ENCODE data around the gene ERGIC1.
"Not testable (repeated sequence)": the region's sequence is repeated elsewhere in the genome, so short reads cannot be mapped to it uniquely, and the experiment has no call there.

The ERGIC1 gene

DNA sequence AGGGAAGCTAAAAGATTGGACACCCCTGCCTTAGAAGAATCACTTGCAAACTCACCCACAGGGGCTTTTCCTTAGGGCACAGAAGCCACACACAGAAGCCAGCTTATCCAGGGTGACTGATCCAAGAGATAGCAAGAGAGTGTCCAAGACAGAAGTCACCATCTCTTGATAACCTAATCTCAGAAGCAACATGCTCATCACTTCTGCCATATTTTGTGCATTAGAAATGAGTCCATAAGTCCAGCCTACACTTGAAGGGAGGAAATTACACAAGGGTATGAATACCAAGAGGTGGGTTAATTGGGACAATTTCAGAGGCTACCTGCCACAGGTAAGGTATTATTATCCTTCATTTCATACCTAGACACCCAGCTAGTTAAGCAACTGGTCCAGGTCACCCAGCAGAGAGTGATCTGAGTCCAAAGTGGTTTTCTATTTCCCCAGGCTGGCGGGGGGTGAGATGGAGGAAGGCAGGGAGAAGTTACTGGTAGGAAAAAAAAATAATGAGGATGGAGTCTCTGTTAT, 3.7 kb upstream of the ERGIC1 start:
- DNase-seq: no peak

DNA sequence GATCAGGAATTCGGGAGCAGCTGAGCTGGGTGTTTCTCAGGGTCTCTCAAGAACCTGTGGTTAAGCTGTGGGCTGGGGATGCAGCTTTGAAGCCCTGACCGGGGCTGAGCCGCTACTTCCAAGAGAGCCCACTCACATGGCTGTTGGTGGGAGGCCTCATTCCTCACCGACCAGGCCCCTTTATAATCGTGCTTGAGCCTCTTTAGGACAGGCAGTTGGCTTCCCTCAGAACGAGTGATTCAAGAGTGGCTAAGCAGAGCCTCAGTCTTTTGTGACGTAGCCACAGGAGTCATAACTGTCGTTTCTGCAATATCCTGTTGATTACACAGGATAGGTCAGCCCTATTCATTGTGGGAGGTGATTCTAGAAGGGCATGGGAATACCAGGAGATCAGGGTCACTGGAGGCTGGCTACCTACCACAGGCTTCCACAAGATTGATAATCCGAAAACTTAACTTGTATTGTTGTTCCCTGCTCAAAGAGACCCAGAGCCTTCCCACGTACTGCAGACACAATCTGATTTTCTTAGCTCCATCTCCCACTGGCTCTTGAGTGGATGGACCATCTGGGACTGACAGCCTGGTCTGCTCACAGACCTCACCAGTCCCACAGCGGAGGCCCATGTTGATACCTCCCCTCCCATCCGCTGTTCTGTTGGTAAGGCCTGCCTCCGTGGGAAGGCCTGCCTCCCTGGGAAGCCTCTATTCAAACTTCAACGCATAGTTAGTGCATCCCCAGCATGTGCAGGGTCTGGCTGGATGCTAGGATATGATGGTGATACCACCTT, 3.0 kb upstream of the ERGIC1 start:
- DNase-seq: no peak

DNA sequence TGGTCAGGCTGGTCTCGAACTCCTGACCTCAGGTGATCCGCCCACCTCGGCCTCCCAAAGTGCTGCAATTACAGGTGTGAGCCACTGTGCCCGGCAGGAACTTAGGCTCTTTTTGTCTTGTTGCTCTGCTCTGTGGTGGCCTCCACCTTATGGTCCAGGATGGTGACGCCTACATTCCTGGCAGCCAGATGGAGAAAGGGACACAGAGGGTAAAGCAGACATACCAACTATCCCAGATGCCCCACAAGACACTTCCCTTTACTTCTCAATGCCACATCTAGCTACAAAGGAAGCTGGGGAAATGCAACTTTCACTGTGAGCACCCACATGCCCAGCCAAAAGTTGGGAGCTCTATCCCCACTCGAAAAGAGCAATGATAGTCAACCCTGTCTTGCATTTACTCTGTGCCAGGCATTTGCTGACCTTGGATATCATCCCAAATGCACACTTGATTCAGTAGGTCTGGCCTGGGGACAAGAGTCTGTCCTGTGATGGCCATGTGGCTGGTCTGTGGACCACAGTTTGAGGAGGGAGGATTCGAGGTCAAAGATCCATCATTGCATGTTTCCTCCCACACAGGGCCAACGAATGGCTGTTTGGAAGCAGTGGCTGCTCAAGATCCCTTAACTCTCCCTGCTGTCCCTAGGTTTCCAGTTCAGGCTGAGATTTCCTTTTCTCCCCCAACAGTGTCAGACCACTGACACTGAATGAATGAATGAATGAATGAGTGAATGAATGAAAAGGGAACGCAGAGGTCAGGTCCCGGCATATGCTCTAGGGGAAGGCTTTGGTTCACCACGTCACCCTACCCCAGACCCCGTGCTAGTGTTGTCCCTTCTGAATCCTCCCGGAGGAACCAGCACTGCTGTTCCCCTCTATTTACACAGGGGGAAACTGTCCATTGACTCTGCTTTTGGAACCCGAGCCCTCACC, 1.4 kb upstream of the ERGIC1 start:
- DNase-seq: no peak

DNA sequence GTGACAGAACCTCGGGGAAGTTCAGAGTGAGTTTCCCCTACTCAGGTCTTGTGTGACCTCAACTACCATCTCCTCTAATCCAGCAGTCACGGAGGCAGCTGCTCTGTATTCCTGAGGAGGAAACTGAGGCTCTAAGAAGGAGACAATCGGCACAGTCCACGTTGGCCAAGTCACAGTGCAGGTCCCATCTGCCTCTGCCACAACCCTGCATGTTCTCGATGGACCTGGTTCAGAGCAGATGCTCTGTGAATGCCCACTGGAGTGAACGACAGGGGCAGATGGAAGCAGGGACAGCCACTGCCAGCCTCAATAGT, 722 bp upstream of the ERGIC1 start:
- DNase-seq: no peak

DNA sequence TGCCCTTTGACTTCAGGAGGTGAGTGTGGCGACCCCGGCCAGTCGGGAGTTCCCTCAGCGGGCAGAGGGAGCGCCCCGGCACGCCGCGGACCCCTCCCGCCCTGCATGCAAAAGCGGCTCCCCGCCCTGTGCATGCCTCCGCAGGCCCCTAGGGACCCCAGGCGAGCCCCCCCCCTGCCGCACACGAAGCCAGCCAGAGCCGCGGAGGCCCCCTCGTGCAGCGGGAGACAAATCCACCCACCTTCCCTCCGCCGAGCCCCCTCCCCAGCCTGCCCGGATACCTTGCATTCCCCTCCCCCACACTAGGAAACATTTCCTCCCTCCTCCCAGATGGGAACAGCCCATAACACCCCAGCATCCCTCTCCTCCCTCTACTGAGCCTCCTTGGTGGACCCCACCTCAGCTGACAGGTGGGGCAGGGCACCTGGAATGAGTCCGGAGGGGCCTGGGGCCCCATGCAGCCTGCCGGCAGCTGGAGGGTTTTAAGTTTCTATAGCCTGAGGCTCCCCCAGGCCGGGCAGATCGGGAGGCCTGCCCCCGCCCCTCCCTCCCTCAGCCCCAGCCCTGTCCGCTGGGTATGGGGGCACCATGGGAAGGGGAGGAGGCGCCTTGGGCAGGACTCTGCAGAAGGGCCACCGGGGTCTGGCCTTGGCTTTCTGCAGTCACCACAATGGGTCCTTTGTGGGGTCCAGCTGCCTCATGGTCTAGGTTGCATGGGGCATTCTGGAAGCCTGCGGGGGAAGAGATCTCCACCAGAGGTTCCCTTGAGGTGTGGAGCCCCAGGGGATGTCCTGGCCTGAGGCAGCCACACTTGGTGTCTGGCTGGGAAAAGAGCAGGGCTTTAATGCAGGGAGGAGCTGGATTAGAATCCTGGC, 601 bp downstream of the ERGIC1 start:
- no peak for DNase-seq

DNA sequence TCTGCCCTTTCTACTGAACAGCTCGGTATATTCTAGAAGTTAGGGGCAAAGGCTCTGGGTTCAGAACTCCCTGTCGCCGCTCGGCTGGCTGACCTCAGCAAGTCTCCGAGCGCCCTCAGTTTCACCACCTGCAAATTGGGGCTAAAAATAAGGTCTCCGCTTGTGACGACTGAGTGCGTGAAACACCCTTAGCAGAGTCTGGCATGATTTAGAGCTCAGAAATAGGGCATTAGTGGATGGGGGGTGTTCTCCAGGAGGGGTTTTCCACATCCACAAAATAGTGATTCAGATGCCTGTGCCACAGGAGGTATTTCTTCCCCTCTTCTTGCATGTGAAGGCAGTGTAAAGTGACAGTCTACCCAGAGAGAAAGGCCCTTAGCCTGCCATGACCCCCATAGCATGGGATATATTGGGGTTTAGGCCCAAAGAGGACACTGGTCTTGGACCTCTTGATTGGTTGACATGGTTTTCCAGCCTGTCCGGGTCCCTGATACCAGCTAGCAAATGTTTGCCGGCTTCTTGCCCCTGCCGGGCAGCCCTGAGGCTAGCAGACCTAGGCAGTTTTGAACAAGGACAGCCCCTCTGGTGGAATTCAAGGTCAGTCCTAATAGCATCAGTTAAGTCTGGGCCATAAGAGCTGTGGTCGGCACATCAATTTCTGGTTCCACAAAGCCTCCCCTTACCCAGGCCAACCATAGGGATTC, 1.4 kb downstream of the ERGIC1 start:
- no peak for DNase-seq

DNA sequence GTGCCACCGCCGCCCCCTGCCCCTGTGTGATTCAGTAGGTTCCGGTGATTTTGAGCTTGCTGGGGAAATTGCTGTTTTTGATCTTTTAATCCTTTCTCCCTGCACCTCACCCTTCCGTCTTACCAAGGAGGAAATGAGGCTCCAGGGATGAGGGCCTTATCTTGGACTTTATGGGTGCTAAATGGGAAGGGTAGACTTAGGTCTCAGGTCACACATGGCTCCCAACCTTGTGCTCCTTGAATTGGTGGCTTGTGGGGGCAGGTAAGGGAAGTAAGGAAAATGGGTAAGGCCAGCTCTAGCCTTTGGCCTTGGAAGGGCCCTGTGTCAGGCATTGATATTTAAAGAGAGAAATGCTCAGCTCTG, 1.9 kb downstream of the ERGIC1 start:
- DNase-seq: no peak

DNA sequence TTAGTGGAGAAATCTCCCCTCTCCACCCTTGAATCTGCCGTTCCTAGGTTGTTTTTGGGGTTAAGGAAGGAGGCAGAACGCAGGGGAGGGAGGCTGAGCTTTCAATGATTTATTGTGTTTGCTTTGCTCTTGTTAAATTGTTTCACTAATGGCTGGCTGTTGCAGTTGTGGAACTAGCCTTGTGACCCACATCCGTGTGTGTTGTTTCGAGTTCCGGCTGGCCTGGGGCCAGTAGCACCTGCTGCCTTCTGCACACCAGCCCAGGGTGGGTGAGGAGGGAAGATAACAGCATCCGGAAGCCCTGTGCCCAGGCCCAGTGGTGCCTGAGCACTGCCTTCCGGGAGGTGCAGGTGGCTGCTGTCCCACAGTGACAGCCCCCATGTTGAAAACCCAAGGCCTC, 3.6 kb downstream of the ERGIC1 start:
- peak; percentile 44 for DNase-seq

DNA sequence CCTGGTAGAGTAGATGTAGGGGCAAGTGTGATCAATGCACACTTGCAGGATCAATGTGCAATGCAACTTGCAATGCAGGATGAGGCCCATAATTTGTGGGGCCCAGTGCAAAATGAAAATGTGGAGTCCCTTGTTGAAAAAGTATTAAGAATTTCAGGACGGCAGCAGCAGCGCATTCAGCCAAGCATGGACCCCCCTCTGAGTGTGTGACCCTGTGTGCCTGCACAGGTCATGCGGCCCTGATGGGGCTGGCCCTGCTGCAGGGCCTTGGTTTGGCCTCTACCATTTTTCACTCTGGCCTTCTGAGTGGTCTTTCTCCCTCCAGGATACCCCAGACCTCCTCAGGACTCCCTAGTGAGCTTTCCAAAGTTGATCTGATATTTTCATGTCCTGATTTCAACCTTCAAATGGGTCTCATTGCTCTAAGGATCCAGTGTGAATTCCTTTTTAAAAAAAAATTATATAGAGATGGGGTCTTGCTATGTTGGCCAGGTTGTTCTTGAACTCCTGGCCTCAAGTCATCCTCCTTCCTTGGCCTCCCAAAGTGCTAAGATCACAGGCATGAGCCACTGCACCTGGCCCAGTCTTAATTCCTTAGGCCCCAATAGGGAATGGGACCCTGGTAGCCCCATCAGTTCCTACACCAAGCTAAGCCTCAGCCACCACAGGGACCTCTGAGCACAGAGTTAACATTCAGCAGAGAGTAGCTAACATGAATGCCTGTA, 4.3 kb downstream of the ERGIC1 start:
- no peak for DNase-seq

DNA sequence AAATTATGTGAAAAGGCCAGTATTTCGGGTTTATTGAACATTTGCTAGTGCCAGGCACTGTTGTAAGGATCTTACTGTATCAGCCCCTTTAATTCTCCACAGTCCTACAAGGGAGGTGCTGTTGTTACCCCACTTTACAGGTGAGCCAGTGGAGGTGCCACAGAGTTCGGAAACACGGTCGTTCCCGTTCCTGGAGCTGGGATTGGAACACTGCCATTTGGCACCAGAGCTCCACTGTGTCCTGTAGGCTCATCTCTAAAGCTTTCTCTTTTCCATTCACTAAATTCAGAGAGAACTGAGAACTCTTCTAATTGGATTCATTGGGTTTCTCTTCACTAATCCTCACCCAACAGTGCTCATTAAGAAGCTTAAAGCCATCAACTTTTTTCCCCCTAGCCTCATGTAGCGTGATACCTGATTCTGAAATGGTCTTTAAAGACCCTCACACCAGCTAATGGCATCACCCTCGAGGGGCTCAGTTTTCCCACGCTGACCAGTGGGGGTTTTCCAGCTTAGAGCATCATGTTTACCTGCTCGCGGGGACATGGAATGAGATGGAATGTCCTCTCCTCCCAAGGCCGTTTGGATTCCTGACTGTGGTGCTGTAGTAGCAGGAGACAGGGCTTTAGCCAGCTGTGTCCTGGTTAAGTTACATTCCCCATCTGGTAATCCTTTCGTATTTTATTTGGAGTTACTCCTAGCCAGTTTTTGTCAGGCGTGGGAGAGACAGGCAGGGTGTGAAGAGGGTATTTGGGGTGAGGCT, 5.8 kb downstream of the ERGIC1 start:
- no peak for DNase-seq

DNA sequence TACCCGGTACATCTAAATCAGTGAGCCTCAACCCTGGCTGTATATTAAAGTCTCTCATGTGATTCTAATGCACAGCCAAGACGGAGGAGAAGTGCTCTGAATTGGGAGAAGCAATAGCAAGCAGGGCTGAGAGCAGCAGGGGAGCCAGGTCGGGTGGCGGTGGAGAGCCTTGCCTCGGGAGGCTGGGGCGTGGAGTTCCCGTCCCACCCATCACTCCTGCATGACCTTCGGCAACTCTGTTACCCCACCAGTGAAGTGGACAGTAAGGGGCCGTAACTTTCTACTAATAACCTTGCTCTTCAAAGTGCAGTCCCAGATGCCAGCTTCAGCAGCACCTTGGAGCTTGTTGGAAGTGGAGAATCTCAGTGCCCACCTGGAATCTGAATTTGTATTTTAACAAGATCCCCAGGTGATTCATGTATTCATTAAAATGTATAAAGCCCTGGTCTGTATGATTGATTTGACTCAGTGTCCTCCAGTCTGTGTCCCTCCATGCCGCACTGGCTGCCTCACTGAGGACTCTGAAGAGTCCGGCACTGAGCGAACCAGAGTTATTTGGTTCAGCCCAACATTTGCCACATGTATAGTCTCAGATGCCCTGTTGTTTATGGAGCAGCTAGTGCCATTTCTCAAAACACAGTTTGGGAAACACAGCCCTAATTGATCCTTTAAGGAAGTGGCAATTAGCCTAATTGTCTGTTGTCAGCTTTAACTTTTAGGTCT, 6.5 kb downstream of the ERGIC1 start:
- DNase-seq: no peak

DNA sequence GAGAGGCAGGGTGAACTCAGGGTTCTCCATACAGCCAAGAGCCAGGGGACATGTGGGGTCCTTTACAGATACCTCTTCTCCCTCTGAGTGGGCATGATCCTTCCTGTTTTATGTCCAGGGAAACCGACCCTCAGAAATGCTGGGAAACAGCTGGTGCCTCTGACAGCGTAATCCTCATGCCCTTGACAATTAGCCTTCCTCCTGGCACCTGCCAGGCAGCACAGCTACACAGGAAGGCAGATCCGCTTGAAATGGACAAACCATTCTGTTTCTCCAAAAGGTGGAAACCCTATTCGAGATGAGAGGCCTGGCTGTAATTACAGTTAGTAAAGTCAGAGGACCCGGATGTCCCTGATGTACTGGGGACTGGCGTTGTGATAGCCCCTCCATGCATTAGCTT, 7.2 kb downstream of the ERGIC1 start:
- no peak for DNase-seq

DNA sequence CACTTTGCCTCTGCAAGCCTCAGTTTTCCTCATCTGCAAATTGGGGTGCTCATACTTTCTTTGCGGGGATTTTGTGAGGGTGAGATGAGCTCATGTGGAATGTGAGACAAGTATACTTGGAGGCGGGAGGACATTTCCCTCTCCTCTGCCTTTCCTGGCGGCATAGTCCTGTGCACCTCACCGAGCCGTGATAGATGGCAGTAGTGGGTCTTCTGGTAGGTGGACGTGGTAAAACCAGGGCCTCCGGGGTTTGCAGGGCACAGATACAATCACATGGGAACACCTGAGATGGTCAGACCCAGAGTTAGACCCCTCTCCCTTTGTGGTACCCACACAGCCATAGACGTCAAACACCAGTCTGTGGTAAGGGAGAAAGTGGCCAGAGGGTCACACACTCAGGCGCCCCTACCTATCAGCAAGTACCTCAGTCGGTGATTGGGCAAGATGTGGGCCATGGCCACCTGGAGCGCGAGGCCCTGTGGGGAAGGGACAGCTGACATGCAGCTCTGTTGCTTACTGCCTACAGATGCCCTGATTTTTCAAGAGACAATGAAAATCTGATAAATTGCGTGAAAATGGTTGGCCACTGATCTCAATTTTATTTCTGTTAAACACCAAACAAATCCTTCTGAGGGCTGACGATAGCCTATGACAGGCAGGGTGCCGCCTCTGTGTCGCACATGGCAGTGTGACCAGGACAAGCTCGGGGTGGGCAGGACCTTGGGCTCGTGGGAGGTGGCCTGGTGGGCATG, 9.9 kb downstream of the ERGIC1 start:
- no peak for DNase-seq

DNA sequence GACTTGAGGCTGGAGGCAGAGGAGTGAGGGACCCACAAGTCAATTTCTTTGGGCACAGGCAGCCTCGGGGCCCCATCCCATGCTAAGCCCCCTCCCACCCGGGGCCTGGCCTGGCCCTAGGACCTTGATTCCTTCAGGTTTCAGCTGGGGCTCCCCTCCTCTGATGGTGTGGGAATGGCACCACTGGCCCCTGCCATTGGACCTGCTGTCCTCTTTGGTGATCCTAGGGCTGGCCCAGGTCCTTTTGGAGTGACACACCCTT, 10.5 kb downstream of the ERGIC1 start:
- no peak for DNase-seq

DNA sequence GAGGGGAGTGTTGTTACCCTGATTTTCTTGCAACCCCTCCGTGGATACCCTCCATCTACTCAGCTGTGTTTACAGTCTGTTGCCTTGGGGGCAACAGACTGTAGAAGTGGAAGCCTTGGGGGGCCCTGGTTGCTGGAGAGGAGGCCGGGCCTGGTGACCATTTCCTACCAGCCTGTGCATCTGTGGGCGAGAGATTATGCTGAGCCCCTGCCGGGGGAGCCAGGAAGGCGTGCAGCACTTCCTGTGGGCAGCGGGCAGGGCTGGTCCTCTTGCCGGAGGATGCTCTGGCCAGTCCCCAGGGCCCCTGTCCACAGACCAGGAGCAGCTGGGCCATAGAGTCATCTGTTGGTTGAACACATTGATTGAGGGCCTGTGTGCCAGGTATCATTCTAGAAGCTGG, 11.1 kb downstream of the ERGIC1 start:
- no peak for DNase-seq

DNA sequence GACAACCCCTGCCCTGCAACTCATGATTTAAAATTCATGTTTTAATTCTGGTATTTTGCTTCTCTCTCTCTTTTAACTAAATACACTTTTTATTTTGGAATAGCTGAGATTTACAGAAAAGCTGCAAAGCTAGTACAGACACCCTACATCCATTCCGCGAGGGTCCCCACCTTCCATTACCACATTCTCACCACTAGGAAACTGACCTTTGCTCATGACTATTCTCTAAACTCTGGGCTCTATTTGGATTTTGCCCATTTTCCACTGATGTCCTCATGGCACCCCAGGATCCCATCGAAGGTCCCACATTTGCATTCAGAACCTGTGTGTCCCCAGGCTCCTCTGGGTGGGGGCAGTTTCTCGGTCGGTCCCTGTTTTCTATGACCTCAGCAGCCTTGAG, 11.5 kb downstream of the ERGIC1 start:
- no peak for DNase-seq

DNA sequence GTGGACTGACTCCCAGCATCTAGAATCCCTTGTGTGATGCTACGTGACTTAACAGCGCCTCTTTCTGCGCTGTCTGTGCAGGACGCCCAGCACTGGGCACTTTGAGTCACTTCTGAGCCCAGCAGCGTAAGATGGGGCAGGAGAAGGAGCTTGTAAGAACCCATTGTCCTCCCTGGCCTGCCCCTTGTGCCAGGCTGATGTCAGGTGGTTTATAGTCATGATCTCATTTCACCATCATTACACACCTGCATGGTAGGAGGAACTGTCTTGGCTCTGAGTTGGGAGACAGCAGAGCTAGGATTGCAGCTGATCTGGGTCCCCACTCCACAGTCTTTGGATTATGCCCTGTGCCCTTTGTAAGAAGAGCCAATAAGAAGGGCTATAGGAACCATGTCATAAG, 12.2 kb downstream of the ERGIC1 start:
- no peak for DNase-seq

DNA sequence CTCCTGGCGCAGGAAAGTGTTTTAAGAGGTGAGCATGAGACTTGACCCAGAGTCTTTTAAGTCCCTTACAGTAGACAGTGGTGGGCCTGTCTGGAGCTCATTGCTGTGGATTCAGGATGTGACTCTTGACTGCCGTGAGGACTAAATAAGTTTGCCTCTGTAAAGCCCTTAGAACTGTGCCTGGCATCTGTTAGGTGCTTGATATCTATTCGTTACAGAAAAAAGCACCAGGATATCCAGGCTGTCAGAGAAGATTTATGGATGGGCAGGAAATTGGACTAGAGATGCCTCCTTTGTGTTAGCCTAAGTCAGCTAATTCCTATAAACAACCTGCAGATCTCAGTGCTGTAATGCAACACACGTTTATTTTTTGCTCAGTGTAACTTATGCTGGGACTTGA, 12.6 kb downstream of the ERGIC1 start:
- DNase-seq: no peak

DNA sequence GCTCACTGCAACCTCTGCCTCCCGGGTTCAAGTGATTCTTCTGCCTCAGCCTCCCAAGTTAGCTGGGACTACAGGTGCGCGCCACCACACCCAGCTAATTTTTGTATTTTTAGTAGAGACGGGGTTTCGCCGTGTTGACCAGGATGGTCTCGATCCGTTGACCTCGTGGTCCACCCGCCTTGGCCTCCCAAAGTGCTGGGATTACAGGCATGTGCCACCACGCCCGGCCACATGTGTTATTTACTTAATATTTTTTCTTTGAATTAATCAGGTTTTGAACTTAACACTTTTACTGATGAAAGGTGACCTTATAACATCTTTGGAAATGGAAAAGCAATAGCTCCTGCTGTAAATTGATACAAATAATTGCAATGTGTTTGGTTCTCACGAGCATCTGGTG, 13.5 kb downstream of the ERGIC1 start:
- not testable (repeated sequence) for DNase-seq

DNA sequence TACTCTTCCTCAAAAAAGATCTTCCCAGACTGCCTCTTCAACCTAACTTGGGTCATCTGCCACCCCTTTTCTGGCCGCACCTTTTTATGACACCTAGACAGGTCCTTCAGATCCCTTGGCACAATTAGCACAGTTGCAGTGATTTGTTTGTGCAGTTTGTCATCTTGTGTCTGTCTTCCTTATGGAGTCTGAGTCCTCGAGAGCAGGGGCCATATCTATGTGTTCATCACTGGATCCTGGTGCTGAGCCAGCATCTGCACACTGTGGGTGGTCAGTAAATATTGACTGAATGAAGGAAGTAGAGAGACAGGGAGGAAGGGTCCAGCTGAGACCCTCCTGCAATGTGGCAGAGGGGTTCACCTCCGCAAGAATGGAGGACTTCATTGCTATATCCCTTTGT, 14.4 kb downstream of the ERGIC1 start:
- DNase-seq: no peak

Data from DMS79 (cell line).